Caki2 (cell line): ENCODE data around the gene APOBEC3C. TPM values are rescaled to one million over a fixed set of nuclear protein-coding genes. Genes with fewer than 3 reads are reported as not detected.
"Not testable (repeated sequence)": the region's sequence is repeated elsewhere in the genome, so short reads cannot be mapped to it uniquely, and the experiment has no call there.

ENCODE experiments used
- DNase-seq: peaks from one replicate; pipeline ENCODE4 v3.0.0-alpha.2; 2015; ENCODE audit warnings: low read depth
- in situ Hi-C: cut with HindIII; loops from 2 replicates; pipeline ENCODE4 v1.10.0; 2016; ENCODE audit warnings: low sequenced_read_pairs, low pct_unique_long_range_greater_than_20kb, mixed read lengths
- total RNA-seq: library from RNA; depleted of rRNA; stranded (reverse); fragments of >200 nt; shearing (Covaris generic); gene quantifications from 2 replicates; pipeline ENCODE4 v1.2.3, GENCODE V29; 2014; ENCODE audit warnings: low replicate concordance

The APOBEC3C gene
- total RNA-seq, 1 experiment from 2014 or later, result 3.5 TPM

- DNase-seq, in situ Hi-C loops: not testable (repeated sequence)
Measured at GRCh38 chr22:39013561-39013941, 506 bp upstream of the APOBEC3C start.

GRCh38 chr22:39014723-39015121 lies 665 bp downstream of the APOBEC3C start:
- in situ Hi-C loops, DNase-seq: not testable (repeated sequence)

GRCh38 chr22:39016592-39016991 lies 2.5 kb downstream of the APOBEC3C start:
- in situ Hi-C loops, result no loop called here

GRCh38 chr22:39017596-39018365 lies 3.7 kb downstream of the APOBEC3C start:
- in situ Hi-C loops, result no loop called here
- no peak for DNase-seq

More at GRCh38 chr22:39016592-39016991, 2.5 kb downstream of the APOBEC3C start:
- DNase-seq, result no peak

- peak; percentile 25 for DNase-seq
- in situ Hi-C loops, result not testable (repeated sequence)
Measured at GRCh38 chr22:39020021-39020651, 6.1 kb downstream of the APOBEC3C start.

GRCh38 chr22:39021552-39022250 lies 7.6 kb downstream of the APOBEC3C start:
- in situ Hi-C loops, result no loop called here
- DNase-seq, result no peak

GRCh38 chr22:39024519-39025308 lies 10.7 kb downstream of the APOBEC3C start:
- DNase-seq, result no peak
- in situ Hi-C loops, result no loop called here

GRCh38 chr22:39026509-39027150 lies 12.6 kb downstream of the APOBEC3C start:
- no peak for DNase-seq
- in situ Hi-C loops, result no loop called here

- no peak for DNase-seq
- in situ Hi-C loops, result no loop called here
Measured at GRCh38 chr22:39027717-39028116, 13.7 kb downstream of the APOBEC3C start.

- in situ Hi-C loops, result no loop called here
- no peak for DNase-seq
Measured at GRCh38 chr22:39028281-39028680, 14.2 kb downstream of the APOBEC3C start.

- in situ Hi-C loops, result no loop called here
- DNase-seq, result no peak
Measured at GRCh38 chr22:39029227-39029626, 15.2 kb downstream of the APOBEC3C start.

- in situ Hi-C loops, result no loop called here
- DNase-seq, result no peak
Measured at GRCh38 chr22:39030705-39031104, 16.6 kb downstream of the APOBEC3C start.

- in situ Hi-C loops, DNase-seq: not testable (repeated sequence)
Measured at GRCh38 chr22:39031434-39032295, 17.6 kb downstream of the APOBEC3C start.

- DNase-seq, in situ Hi-C loops: not testable (repeated sequence)
Measured at GRCh38 chr22:39037071-39037470, 23.0 kb downstream of the APOBEC3C start.

- no peak for DNase-seq
- in situ Hi-C loops, result no loop called here
Measured at GRCh38 chr22:39039306-39040126, 25.5 kb downstream of the APOBEC3C start.

- in situ Hi-C loops, DNase-seq: not testable (repeated sequence)
Measured at GRCh38 chr22:39040155-39040537, 26.1 kb downstream of the APOBEC3C start.
